Upper lobe of right lung (tissue), 1 donor: ENCODE measurements around the gene CMSS1. TPM values are rescaled to one million over a fixed set of nuclear protein-coding genes. Genes with fewer than 3 reads are reported as not detected.

Source experiments
- ATAC-seq: fragments of 200-7000 bp; cut with Tn5 transposase; one replicate; pipeline ENCODE4 v1.9.1; 2020; ENCODE audit warnings: mild to moderate bottlenecking, moderate library complexity
- DNase-seq: peaks from one replicate; pipeline ENCODE4 v3.0.0-alpha.2; 2020
- H3K27ac ChIP-seq: fragments of 200-600 bp; one replicate; pipeline ENCODE4 v1.8.0; 2022
- H3K27me3 ChIP-seq: fragments of 200-600 bp; one replicate; pipeline ENCODE4 v1.8.0; 2022; ENCODE audit warnings: mild to moderate bottlenecking
- H3K36me3 ChIP-seq: fragments of 200-600 bp; one replicate; pipeline ENCODE4 v1.8.0; 2022
- H3K4me1 ChIP-seq: fragments of 200-600 bp; one replicate; pipeline ENCODE4 v1.8.0; 2022
- H3K4me3 ChIP-seq: fragments of 200-600 bp; one replicate; pipeline ENCODE4 v1.8.0; 2022; ENCODE audit warnings: mild to moderate bottlenecking
- H3K9me3 ChIP-seq: fragments of 200-600 bp; one replicate; pipeline ENCODE4 v1.8.0; 2022
- intact Hi-C: fragments of 100-400 bp; cut with DNase I; formaldehyde crosslinking; loops from one replicate; pipeline ENCODE4 v1.11.0; 2022
- total RNA-seq: library from RNA; stranded (reverse); fragmentation: NEBNext Ultra II Directional; extraction: Animal tissue kit (Norgen Biotek cat#: 25700); gene quantifications from one replicate; pipeline ENCODE4 v1.2.1, GENCODE V29; 2021
- TF ChIP-seq, protein P1 (sequence below): fragments of 200-600 bp; IDR thresholded peaks from one replicate; pipeline ENCODE4 v1.8.0; 2022; ENCODE audit warnings: antibody characterized with exemption
- donor health status: DM: no; HTN: yes; CAD: no; lungs with severe emphysema.

CMSS1 gene
- total RNA-seq, 1 donor from 2014 or later = 20.6 TPM

DNA sequence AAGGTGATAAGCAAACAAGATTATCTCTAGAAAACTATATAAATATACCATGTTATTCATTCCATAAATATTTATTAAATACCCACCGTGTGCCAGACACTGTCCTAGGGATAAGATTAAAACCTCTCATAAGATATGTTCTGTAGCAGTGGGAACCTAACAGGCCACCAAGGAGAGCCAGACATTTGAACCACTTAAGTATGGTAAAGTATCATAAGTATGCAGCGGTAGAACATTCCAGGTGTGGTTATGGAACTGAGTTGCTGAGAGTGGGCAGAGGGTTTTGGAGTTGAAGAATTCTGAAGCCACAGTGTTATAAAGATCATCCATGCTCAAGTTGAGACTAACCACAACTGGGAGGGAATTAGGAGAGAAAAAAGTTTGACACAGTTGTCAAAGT lies 282.0 kb downstream of the CMSS1 start:
- Histone ChIP-seq H3K4me3 (no peak overlapping the region), H3K27me3 (no peaks in the 10 kb centered on the region), H3K27ac (peak overlapping the region; percentile 67), H3K4me1 (peaks cover 28% of the 10 kb centered on the region), H3K9me3 (no peaks in the 10 kb centered on the region), H3K36me3 (no peaks in the 10 kb centered on the region)
- ATAC-seq (peak; percentile 89), DNase-seq (no peak)
- intact Hi-C loops = no loop called here
- TF ChIP-seq, protein P1, sequence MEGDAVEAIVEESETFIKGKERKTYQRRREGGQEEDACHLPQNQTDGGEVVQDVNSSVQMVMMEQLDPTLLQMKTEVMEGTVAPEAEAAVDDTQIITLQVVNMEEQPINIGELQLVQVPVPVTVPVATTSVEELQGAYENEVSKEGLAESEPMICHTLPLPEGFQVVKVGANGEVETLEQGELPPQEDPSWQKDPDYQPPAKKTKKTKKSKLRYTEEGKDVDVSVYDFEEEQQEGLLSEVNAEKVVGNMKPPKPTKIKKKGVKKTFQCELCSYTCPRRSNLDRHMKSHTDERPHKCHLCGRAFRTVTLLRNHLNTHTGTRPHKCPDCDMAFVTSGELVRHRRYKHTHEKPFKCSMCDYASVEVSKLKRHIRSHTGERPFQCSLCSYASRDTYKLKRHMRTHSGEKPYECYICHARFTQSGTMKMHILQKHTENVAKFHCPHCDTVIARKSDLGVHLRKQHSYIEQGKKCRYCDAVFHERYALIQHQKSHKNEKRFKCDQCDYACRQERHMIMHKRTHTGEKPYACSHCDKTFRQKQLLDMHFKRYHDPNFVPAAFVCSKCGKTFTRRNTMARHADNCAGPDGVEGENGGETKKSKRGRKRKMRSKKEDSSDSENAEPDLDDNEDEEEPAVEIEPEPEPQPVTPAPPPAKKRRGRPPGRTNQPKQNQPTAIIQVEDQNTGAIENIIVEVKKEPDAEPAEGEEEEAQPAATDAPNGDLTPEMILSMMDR = no peak

DNA sequence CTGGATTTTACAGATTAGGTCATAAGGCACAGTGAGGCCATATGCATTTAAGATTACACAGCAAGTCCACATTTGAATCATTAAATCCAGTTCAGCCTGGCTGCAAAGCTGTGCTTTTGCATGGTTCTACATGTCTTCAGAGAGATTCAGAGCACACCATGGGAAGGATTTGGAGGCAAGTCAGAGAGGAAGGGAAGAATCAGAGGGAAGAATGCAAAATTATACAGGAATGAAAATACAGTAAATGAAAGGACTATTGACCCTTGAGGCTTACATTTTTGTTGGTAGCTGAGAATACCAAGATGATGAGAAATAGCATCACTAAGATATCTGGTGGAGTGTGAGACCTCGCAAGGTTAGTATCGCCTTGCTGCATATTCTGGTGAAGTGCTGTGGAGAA lies 282.8 kb downstream of the CMSS1 start:
- intact Hi-C loops = no loop called here
- ATAC-seq = no peak
- Histone ChIP-seq H3K36me3 (no peaks in the 10 kb centered on the region), H3K27ac (peak overlapping the region; percentile 67), H3K4me3 (no peak overlapping the region), H3K27me3 (no peaks in the 10 kb centered on the region), H3K9me3 (no peaks in the 10 kb centered on the region), H3K4me1 (peaks cover 31% of the 10 kb centered on the region)
- DNase-seq = no peak
- TF ChIP-seq, protein P1 = no peak

GRCh38 chr3:100102757-100103156 lies 285.1 kb downstream of the CMSS1 start:
- Histone ChIP-seq H3K9me3 (no peaks in the 10 kb centered on the region), H3K27ac (no peak overlapping the region), H3K4me1 (peaks cover 31% of the 10 kb centered on the region), H3K36me3 (no peaks in the 10 kb centered on the region), H3K27me3 (no peaks in the 10 kb centered on the region), H3K4me3 (no peak overlapping the region)
- intact Hi-C loops = no loop called here
- DNase-seq = no peak
- ATAC-seq = no peak
- TF ChIP-seq, protein P1 = no peak

GRCh38 chr3:100103558-100104441 lies 286.1 kb downstream of the CMSS1 start:
- DNase-seq = no peak
- Histone ChIP-seq H3K36me3 (no peaks in the 10 kb centered on the region), H3K27ac (no peak overlapping the region), H3K9me3 (no peaks in the 10 kb centered on the region), H3K4me1 (peaks cover 22% of the 10 kb centered on the region), H3K27me3 (no peaks in the 10 kb centered on the region), H3K4me3 (no peak overlapping the region)
- intact Hi-C loops = no loop called here
- TF ChIP-seq, protein P1 = no peak
- ATAC-seq = peak; percentile 20

DNA sequence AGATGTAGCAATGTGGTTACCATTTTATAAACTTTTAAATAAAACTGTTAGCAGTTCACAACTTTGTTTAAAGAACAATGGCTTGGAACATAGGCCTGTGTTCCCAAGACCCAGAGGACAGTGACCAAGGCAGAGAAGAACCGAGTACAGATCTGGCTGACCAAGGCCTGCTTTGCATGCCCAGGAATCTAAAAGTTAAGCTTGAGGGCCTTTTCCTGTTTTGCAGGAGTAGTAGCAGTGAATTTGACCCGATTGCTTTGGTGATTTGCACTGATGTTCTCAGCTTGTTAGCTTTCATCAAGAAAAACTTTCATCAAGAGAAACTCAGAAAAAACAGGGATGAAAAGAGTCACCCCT lies 286.8 kb downstream of the CMSS1 start:
- Histone ChIP-seq H3K36me3 (no peaks in the 10 kb centered on the region), H3K4me3 (no peak overlapping the region), H3K9me3 (no peaks in the 10 kb centered on the region), H3K4me1 (peaks cover 16% of the 10 kb centered on the region), H3K27ac (no peak overlapping the region), H3K27me3 (no peaks in the 10 kb centered on the region)
- intact Hi-C loops = no loop called here
- DNase-seq (no peak), ATAC-seq (no peak)
- TF ChIP-seq, protein P1 = no peak
